HepG2 (cell line): Measurements from ENCODE around the gene UNC79. TPM values are rescaled to one million over a fixed set of nuclear protein-coding genes. Genes with fewer than 3 reads are reported as not detected.

ENCODE experiments used
- ATAC-seq: fragments of 200-7000 bp; cut with Tn5 transposase; 3 replicates; pipeline ENCODE4 v1.9.1; 2020; ENCODE audit warnings: mild to moderate bottlenecking, moderate library complexity
- BruUV-seq: library from RNA; stranded (reverse); fragments of 400-500 nt; replicated peaks from 2 replicates; lab custom pipeline; 2021; lab: Mats Ljungman, UMichigan
- CTCF ChIA-PET: fragments of 300-600 bp; formaldehyde crosslinking; extraction: SDS; loops from one replicate; lab custom pipeline; 2021; ENCODE audit warnings: low total read pairs, inconsistent platforms, low intra/inter-chr PET ratio; lab: Yijun Ruan, JAX
- POLR2A ChIA-PET: fragments of 350-600 bp; sonication (Branson Sonifier 250); formaldehyde crosslinking; loops from one replicate; lab custom pipeline; 2020; ENCODE audit warnings: antibody characterized with exemption, inconsistent platforms; lab: Yijun Ruan, JAX
- DNase-seq: peaks from one replicate; pipeline ENCODE4 v3.0.0-alpha.2; 2015; ENCODE audit warnings: low spot score
- FAIRE-seq: peaks from 3 replicates; lab custom pipeline; 2011; peaks lifted over from hg19 to GRCh38; lab: Jason Lieb, UNC
- H2AFZ ChIP-seq: one replicate; pipeline ENCODE4 v1.6.1; 2011; ENCODE audit warnings: low read length, inconsistent platforms
- H3K27ac ChIP-seq: fragments of 300-600 bp; 3 replicates; pipeline ENCODE4 v1.8.0; 2011; ENCODE audit warnings: mixed run types, mild to moderate bottlenecking, mixed read lengths, low read length, inconsistent platforms; ENCODE audit not compliant: insufficient read depth; ENCODE audit errors: extremely low read length
- H3K27me3 ChIP-seq, 2 experiments: fragments of 200-600 bp in 1 of 2; 2 replicates in 1 of 2; 3 replicates in 1 of 2; pipeline versions ENCODE4 v1.6.0 to v1.8.0; 2011; ENCODE audit warnings: low read length in 2 of 2, mild to moderate bottlenecking in 2 of 2, moderate library complexity in 2 of 2, inconsistent platforms in 1 of 2; ENCODE audit not compliant: insufficient read depth in 2 of 2, control insufficient read depth in 1 of 2
- H3K36me3 ChIP-seq, 2 experiments: fragments of 200-600 bp in 1 of 2; replicated peaks in 1 of 2; 2 replicates in 1 of 2; 3 replicates in 1 of 2; pipeline versions ENCODE4 v1.5.1 to v1.8.0; 2011; ENCODE audit warnings: low read length in 2 of 2, inconsistent platforms in 1 of 2; ENCODE audit not compliant: insufficient read depth in 2 of 2, control insufficient read depth in 1 of 2
- H3K4me1 ChIP-seq: 2 replicates; pipeline ENCODE4 v1.5.1; 2012; ENCODE audit warnings: low read length, inconsistent platforms; ENCODE audit not compliant: insufficient read depth
- H3K4me2 ChIP-seq: 2 replicates; pipeline ENCODE4 v1.6.0; 2011; ENCODE audit warnings: low read depth, low read length, inconsistent platforms
- H3K4me3 ChIP-seq, 3 experiments: fragments of 200-600 bp in 1 of 3; sonication (generic), shearing (Covaris generic) in 1 of 3; replicated peaks in 1 of 3; 2 replicates each; pipeline ENCODE4 v1.5.1; 2011 to 2016; ENCODE audit warnings: low read length in 3 of 3, inconsistent platforms in 2 of 3, low read depth in 2 of 3, mild to moderate bottlenecking in 2 of 3, control low read depth in 1 of 3, mixed read lengths in 1 of 3; ENCODE audit not compliant: insufficient read depth in 1 of 3
- H3K79me2 ChIP-seq: one replicate; pipeline ENCODE4 v1.6.1; 2011; ENCODE audit warnings: low read length, inconsistent platforms; ENCODE audit not compliant: insufficient read depth
- H3K9ac ChIP-seq: 2 replicates; pipeline ENCODE4 v1.6.0; 2011; ENCODE audit warnings: mild to moderate bottlenecking, low read depth, low read length, inconsistent platforms; ENCODE audit not compliant: insufficient read depth
- H3K9me3 ChIP-seq: 2 replicates; pipeline ENCODE4 v1.5.1; 2012; ENCODE audit warnings: mild to moderate bottlenecking, low read length
- H4K20me1 ChIP-seq: 2 replicates; pipeline ENCODE4 v1.6.0; 2011; ENCODE audit warnings: inconsistent platforms, mild to moderate bottlenecking, low read length, moderate library complexity; ENCODE audit not compliant: insufficient read depth
- BCL6 ChIP-seq: IDR thresholded peaks from 2 replicates; pipeline ENCODE4 v1.6.1; 2016; ENCODE audit warnings: missing genetic modification reagents, missing compliant biosample characterization
- CENPT ChIP-seq: sonication (generic); formaldehyde crosslinking; IDR thresholded peaks from 2 replicates; pipeline ENCODE4 v1.8.0; 2022; ENCODE audit warnings: low read depth, mild to moderate bottlenecking, moderate library complexity, missing genetic modification reagents
- ELF3 ChIP-seq: IDR thresholded peaks from 2 replicates; pipeline ENCODE4 v1.6.1; 2016; ENCODE audit warnings: missing genetic modification reagents, missing compliant biosample characterization
- EP300 ChIP-seq, 3 experiments: sonication (generic) in 1 of 3; formaldehyde crosslinking in 1 of 3; IDR thresholded peaks; 2 replicates each; pipeline versions ENCODE4 v1.5.1 to v1.6.1; 2011 to 2020; ENCODE audit warnings: low read depth in 2 of 3, low read length in 2 of 3, borderline replicate concordance in 1 of 3, improper control_type of control experiment in 1 of 3, mild to moderate bottlenecking in 1 of 3, missing genetic modification reagents in 1 of 3, moderate library complexity in 1 of 3
- HOXA9 ChIP-seq: sonication (generic); formaldehyde crosslinking; IDR thresholded peaks from 2 replicates; pipeline ENCODE4 v1.8.1; 2022; ENCODE audit warnings: missing genetic modification reagents, mild to moderate bottlenecking, moderate library complexity, borderline replicate concordance
- MYC ChIP-seq: sonication (generic); formaldehyde crosslinking; IDR thresholded peaks from 2 replicates; pipeline ENCODE4 v1.9.0; 2021; ENCODE audit warnings: missing genetic modification reagents, borderline replicate concordance
- NR1H2 ChIP-seq: sonication (generic); formaldehyde crosslinking; IDR thresholded peaks from 2 replicates; pipeline ENCODE4 v1.8.1; 2022; ENCODE audit warnings: low read depth, missing genetic modification reagents, borderline replicate concordance
- RNF2 ChIP-seq: fragments of 450-650 bp; conservative IDR thresholded peaks from 2 replicates; pipeline ENCODE4 v1.6.1; 2016; ENCODE audit warnings: low read depth
- RNF219 ChIP-seq: sonication (generic); formaldehyde crosslinking; IDR thresholded peaks from 2 replicates; pipeline ENCODE4 v1.5.0; 2020; ENCODE audit warnings: mild to moderate bottlenecking, missing genetic modification reagents
- TCF7 ChIP-seq: sonication (generic); IDR thresholded peaks from 2 replicates; pipeline ENCODE4 v1.6.1; 2016; ENCODE audit warnings: antibody characterized with exemption, low read depth
- ZBTB14 ChIP-seq: sonication (generic); formaldehyde crosslinking; IDR thresholded peaks from 2 replicates; pipeline ENCODE4 v1.4.0; 2020; ENCODE audit warnings: missing genetic modification reagents
- ZBTB8A ChIP-seq: sonication (generic); formaldehyde crosslinking; IDR thresholded peaks from 2 replicates; pipeline ENCODE4 v1.4.0; 2020; ENCODE audit warnings: mild to moderate bottlenecking, low read depth, missing genetic modification reagents, borderline replicate concordance
- ZMYM4 ChIP-seq: sonication (generic); formaldehyde crosslinking; IDR thresholded peaks from 2 replicates; pipeline ENCODE4 v1.8.1; 2023; ENCODE audit warnings: mild to moderate bottlenecking, missing genetic modification reagents
- ZNF207 ChIP-seq: fragments of 450-650 bp; IDR thresholded peaks from 2 replicates; pipeline ENCODE4 v1.6.1; 2016; ENCODE audit warnings: antibody characterized with exemption, borderline replicate concordance
- ZNF562 ChIP-seq: sonication (generic); formaldehyde crosslinking; IDR thresholded peaks from 2 replicates; pipeline ENCODE4 v1.8.0; 2022; ENCODE audit warnings: missing genetic modification reagents, borderline replicate concordance
- WGBS: methylation state at CpG from one replicate; pipeline ENCODE4 v1.1.6; 2017; ENCODE audit warnings: low lambda C conversion rate; 5-methylcytosine and 5-hydroxymethylcytosine counted together
- in situ Hi-C: cut with HindIII; loops from 2 replicates; pipeline ENCODE4 v1.10.0; 2017; ENCODE audit warnings: low pct_unique_long_range_greater_than_20kb; ENCODE audit not compliant: extremely low pct_ligation_motif_present
- intact Hi-C: fragments of 100-400 bp; cut with micrococcal nuclease; formaldehyde crosslinking; loops from one replicate; pipeline ENCODE4 v1.10.0; 2022; ENCODE audit not compliant: unreplicated experiment
- polyA plus RNA-seq, 8 experiments: library from polyadenylated mRNA; depleted of rRNA in 3 of 8; stranded (reverse) in 7 of 8; unstranded in 1 of 8; fragments of >200 nt; fragmentation: Illumina TruSeq in 4 of 8; extraction: Trizol in 4 of 8; gene quantifications; 2 replicates each; pipeline versions ENCODE4 v1.2.1 to v1.2.3, GENCODE V29; 2011 to 2016; ENCODE audit warnings: low read depth in 4 of 8, missing spikeins in 1 of 8, mixed read lengths in 1 of 8; ENCODE audit not compliant: insufficient read depth in 1 of 8
- total RNA-seq, 5 experiments: library from RNA; depleted of rRNA; stranded (reverse); fragments of >200 nt; fragmentation: Illumina TruSeq; extraction: Trizol; gene quantifications; 2 replicates each; pipeline ENCODE4 v1.2.3, GENCODE V29; 2016; ENCODE audit warnings: low read depth in 1 of 5

The UNC79 gene
- total and polyA plus RNA-seq, 2 of the 13 experiments (the other 11 are each of a cell fraction or from before 2014, with no cell fraction given) = under 0.01 TPM; not detected in 1

GRCh38 chr14:93743270-93744060, 312.7 kb downstream of the UNC79 start:
- ChIA-PET POLR2A (no interaction called here), CTCF (no interaction called here)
- WGBS = 90% methylated on average over 17 of the region's 26 CpGs
- Histone ChIP-seq H3K4me2 (no peak overlapping the region), H4K20me1 (no peaks in the 10 kb centered on the region), H3K27ac (no peak overlapping the region), H3K36me3 (no peaks in the 10 kb centered on the region), H2AFZ (no peak overlapping the region), H3K4me3 (no peak overlapping the region), H3K27me3 (no peaks in the 10 kb centered on the region; a peak in 1 of 5 replicates), H3K9me3 (no peaks in the 10 kb centered on the region), H3K9ac (no peak overlapping the region), H3K4me1 (peaks cover 12% of the 10 kb centered on the region), H3K79me2 (no peaks in the 10 kb centered on the region)
- intact Hi-C loops (no loop called here), in situ Hi-C loops (no loop called here)
- ATAC-seq = no peak
- no peak for DNase-seq
- no peak for FAIRE-seq
- no TSS peak for BruUV-seq
- TF ChIP-seq RNF219 (CRISPR knock-in tag) (no peak), CENPT (CRISPR knock-in tag) (no peak), BCL6 (CRISPR knock-in tag) (no peak)

- H3K4me3 ChIP-seq = no peak overlapping the region
- H3K4me2 ChIP-seq = no peak overlapping the region
- ChIA-PET POLR2A (no interaction called here), CTCF (no interaction called here)
- no peak for DNase-seq
- H4K20me1 ChIP-seq = no peaks in the 10 kb centered on the region
- in situ Hi-C loops = no loop called here
- no peaks in the 10 kb centered on the region; a peak in 1 of 5 replicates for H3K27me3 ChIP-seq
- FAIRE-seq = no peak
- 92% methylated on average over 4 of the region's 14 CpGs for WGBS
- no TSS peak for BruUV-seq
- no peak for ATAC-seq
- H3K9me3 ChIP-seq = no peaks in the 10 kb centered on the region
- peaks cover 12% of the 10 kb centered on the region for H3K4me1 ChIP-seq
- no peaks in the 10 kb centered on the region for H3K79me2 ChIP-seq
- H3K9ac ChIP-seq = no peak overlapping the region
- H2AFZ ChIP-seq = no peak overlapping the region
- H3K36me3 ChIP-seq = no peaks in the 10 kb centered on the region
- intact Hi-C loops = no loop called here
- H3K27ac ChIP-seq = no peak overlapping the region
- no peak for TF ChIP-seq RNF2
- no peak for TF ChIP-seq ELF3 (CRISPR knock-in tag)
- TF ChIP-seq ZBTB14 = no peak
- TF ChIP-seq ZMYM4 (CRISPR knock-in tag) = no peak
- no peak for TF ChIP-seq TCF7
- no peak for TF ChIP-seq HOXA9 (CRISPR knock-in tag)
- no peak for TF ChIP-seq ZNF562
- TF ChIP-seq EP300 (IDR thresholded peaks at IDR 0.05; ENCODE audit: low read depth in 2 of 2, low read length in 2 of 2) = no peak
- no peak for TF ChIP-seq EP300 (CRISPR knock-in tag; IDR thresholded peaks at IDR 0.05; ENCODE audit: borderline replicate concordance)
- no peak for TF ChIP-seq ZBTB8A
- TF ChIP-seq MYC = no peak
- TF ChIP-seq ZNF207 = no peak
- TF ChIP-seq NR1H2 (CRISPR knock-in tag) = no peak
Measured at GRCh38 chr14:93744176-93744575, 313.4 kb downstream of the UNC79 start.
